Suprapubic skin (tissue), 4 donors: ENCODE measurements around the gene SPRED2. TPM values are rescaled to one million over a fixed set of nuclear protein-coding genes. Genes with fewer than 3 reads are reported as not detected.

ENCODE experiments used
- DNase-seq, 2 donors: peaks; one replicate each; pipeline ENCODE4 v3.0.0-alpha.2; 2019; ENCODE audit warnings: low spot score in 2 of 2
- H3K27ac ChIP-seq: fragments of 200-600 bp; sonication (generic); one replicate; pipeline ENCODE4 v1.5.1; 2019
- H3K27me3 ChIP-seq: fragments of 200-600 bp; sonication (generic); one replicate; pipeline ENCODE4 v1.5.1; 2019
- H3K36me3 ChIP-seq: fragments of 200-600 bp; sonication (generic); one replicate; pipeline ENCODE4 v1.5.1; 2019
- H3K4me1 ChIP-seq: fragments of 200-600 bp; sonication (generic); one replicate; pipeline ENCODE4 v1.5.1; 2019
- H3K4me3 ChIP-seq: fragments of 200-600 bp; sonication (generic); one replicate; pipeline ENCODE4 v1.5.1; 2019; ENCODE audit warnings: mild to moderate bottlenecking
- H3K9me3 ChIP-seq: fragments of 200-600 bp; sonication (generic); one replicate; pipeline ENCODE4 v1.5.1; 2019
- EP300 ChIP-seq: sonication (generic); formaldehyde crosslinking; IDR thresholded peaks from one replicate; pipeline ENCODE4 v1.6.1; 2017; ENCODE audit warnings: antibody characterized with exemption
- POLR2A ChIP-seq, 2 donors: fragments of 450-650 bp; IDR thresholded peaks; one replicate each; pipeline ENCODE4 v1.6.1; 2017; ENCODE audit warnings: antibody characterized with exemption in 2 of 2, mild to moderate bottlenecking in 2 of 2, moderate library complexity in 2 of 2
- POLR2AphosphoS5 ChIP-seq, 3 donors: sonication (generic); formaldehyde crosslinking; IDR thresholded peaks; one replicate each; pipeline ENCODE4 v1.6.1; 2017; ENCODE audit warnings: antibody characterized with exemption in 3 of 3
- WGBS: methylation state at CpG from one replicate; pipeline ENCODE4 v1.1.5; 2018; 5-methylcytosine and 5-hydroxymethylcytosine counted together
- total RNA-seq, 4 donors: library from RNA; depleted of rRNA; stranded (reverse); fragments of >200 nt; gene quantifications; one replicate each; pipeline ENCODE4 v1.1.0, GENCODE V29; 2016
- TF ChIP-seq, protein P1 (sequence below), 2 donors: fragments of 200-600 bp in 1 of 2; fragments of 450-650 bp in 1 of 2; sonication (generic) in 1 of 2; IDR thresholded peaks; one replicate each; pipeline ENCODE4 v1.5.1; 2016 to 2019; ENCODE audit warnings: antibody characterized with exemption in 2 of 2, mild to moderate bottlenecking in 1 of 2, moderate library complexity in 1 of 2

SPRED2 gene
- total RNA-seq, 4 donors from 2014 or later: 17.8 to 27.5 (median 18.7) TPM

GRCh38 chr2:65357959-65358294, 74.5 kb downstream of the SPRED2 start:
- no peak overlapping the region for H3K4me3 ChIP-seq
- H3K9me3 ChIP-seq: no peaks in the 10 kb centered on the region
- TF ChIP-seq POLR2A (IDR thresholded peaks at IDR 0.05) (no peak), EP300 (no peak), POLR2AphosphoS5 (IDR thresholded peaks at IDR 0.05) (no peak)
- TF ChIP-seq, protein P1, sequence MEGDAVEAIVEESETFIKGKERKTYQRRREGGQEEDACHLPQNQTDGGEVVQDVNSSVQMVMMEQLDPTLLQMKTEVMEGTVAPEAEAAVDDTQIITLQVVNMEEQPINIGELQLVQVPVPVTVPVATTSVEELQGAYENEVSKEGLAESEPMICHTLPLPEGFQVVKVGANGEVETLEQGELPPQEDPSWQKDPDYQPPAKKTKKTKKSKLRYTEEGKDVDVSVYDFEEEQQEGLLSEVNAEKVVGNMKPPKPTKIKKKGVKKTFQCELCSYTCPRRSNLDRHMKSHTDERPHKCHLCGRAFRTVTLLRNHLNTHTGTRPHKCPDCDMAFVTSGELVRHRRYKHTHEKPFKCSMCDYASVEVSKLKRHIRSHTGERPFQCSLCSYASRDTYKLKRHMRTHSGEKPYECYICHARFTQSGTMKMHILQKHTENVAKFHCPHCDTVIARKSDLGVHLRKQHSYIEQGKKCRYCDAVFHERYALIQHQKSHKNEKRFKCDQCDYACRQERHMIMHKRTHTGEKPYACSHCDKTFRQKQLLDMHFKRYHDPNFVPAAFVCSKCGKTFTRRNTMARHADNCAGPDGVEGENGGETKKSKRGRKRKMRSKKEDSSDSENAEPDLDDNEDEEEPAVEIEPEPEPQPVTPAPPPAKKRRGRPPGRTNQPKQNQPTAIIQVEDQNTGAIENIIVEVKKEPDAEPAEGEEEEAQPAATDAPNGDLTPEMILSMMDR (IDR thresholded peaks at IDR 0.05): no peak
- no peaks in the 10 kb centered on the region for H3K36me3 ChIP-seq
- peaks cover 21% of the 10 kb centered on the region for H3K4me1 ChIP-seq
- DNase-seq: no peak
- H3K27me3 ChIP-seq: no peaks in the 10 kb centered on the region
- no peak overlapping the region for H3K27ac ChIP-seq

GRCh38 chr2:65357095-65357958, 75.1 kb downstream of the SPRED2 start:
- TF ChIP-seq POLR2A (IDR thresholded peaks at IDR 0.05) (no peak), POLR2AphosphoS5 (IDR thresholded peaks at IDR 0.05) (no peak), EP300 (no peak)
- TF ChIP-seq, protein P1 (IDR thresholded peaks at IDR 0.05): no peak
- Histone ChIP-seq H3K9me3 (no peaks in the 10 kb centered on the region), H3K27ac (no peak overlapping the region), H3K4me1 (peaks cover 21% of the 10 kb centered on the region), H3K36me3 (no peaks in the 10 kb centered on the region), H3K27me3 (no peaks in the 10 kb centered on the region), H3K4me3 (no peak overlapping the region)
- WGBS: 87% methylated on average over 9 of the region's 9 CpGs
- no peak for DNase-seq

GRCh38 chr2:65355186-65355831, 77.1 kb downstream of the SPRED2 start:
- 78% methylated on average over 9 of the region's 9 CpGs for WGBS
- no peaks in the 10 kb centered on the region for H3K27me3 ChIP-seq
- H3K36me3 ChIP-seq: no peaks in the 10 kb centered on the region
- H3K4me1 ChIP-seq: peaks cover 23% of the 10 kb centered on the region
- no peak overlapping the region for H3K4me3 ChIP-seq
- no peaks in the 10 kb centered on the region for H3K9me3 ChIP-seq
- H3K27ac ChIP-seq: no peak overlapping the region
- TF ChIP-seq POLR2AphosphoS5 (IDR thresholded peaks at IDR 0.05): no peak
- TF ChIP-seq, protein P1 (IDR thresholded peaks at IDR 0.05): no peak
- TF ChIP-seq POLR2A (IDR thresholded peaks at IDR 0.05): no peak
- no peak for TF ChIP-seq EP300
- no peak for DNase-seq

GRCh38 chr2:65354773-65355172, 77.6 kb downstream of the SPRED2 start:
- Histone ChIP-seq H3K36me3 (no peaks in the 10 kb centered on the region), H3K27me3 (no peaks in the 10 kb centered on the region), H3K4me3 (no peak overlapping the region), H3K4me1 (peaks cover 29% of the 10 kb centered on the region), H3K9me3 (no peaks in the 10 kb centered on the region), H3K27ac (no peak overlapping the region)
- no peak for TF ChIP-seq POLR2A (IDR thresholded peaks at IDR 0.05)
- TF ChIP-seq POLR2AphosphoS5 (IDR thresholded peaks at IDR 0.05): no peak
- TF ChIP-seq, protein P1 (IDR thresholded peaks at IDR 0.05): no peak
- no peak for TF ChIP-seq EP300
- 86% methylated on average over 3 of the region's 3 CpGs for WGBS
- DNase-seq: no peak

DNA sequence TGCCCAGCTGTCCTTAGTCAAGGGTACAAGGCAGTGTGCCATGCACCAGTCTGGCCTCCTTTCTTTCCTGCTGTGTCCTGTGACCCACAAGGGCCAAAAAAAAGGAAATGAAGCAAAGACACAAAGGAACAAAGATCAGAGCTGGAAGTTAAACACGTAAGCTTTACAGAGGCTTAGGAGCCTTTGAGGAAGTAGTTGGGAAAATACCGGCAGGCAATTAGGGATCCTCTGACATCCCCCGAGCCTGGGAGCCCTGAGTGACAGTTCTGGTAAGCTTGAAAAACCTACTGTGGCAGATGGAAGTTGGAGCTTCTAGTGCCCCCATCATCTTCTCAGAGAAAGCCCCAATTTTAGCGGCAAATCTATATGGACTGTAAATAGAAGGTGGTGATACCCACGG, 78.5 kb downstream of the SPRED2 start:
- no peaks in the 10 kb centered on the region for H3K9me3 ChIP-seq
- no peak for TF ChIP-seq POLR2AphosphoS5 (IDR thresholded peaks at IDR 0.05)
- TF ChIP-seq, protein P1 (IDR thresholded peaks at IDR 0.05): no peak
- no peak for TF ChIP-seq EP300
- no peak for TF ChIP-seq POLR2A (IDR thresholded peaks at IDR 0.05)
- WGBS: 72% methylated on average over 5 of the region's 5 CpGs
- H3K27me3 ChIP-seq: no peaks in the 10 kb centered on the region
- no peak overlapping the region for H3K4me3 ChIP-seq
- H3K4me1 ChIP-seq: peaks cover 27% of the 10 kb centered on the region
- H3K36me3 ChIP-seq: no peaks in the 10 kb centered on the region
- H3K27ac ChIP-seq: no peak overlapping the region
- DNase-seq: no peak
